ENCODE data around the gene LEFTY1. TPM values are rescaled to one million over a fixed set of nuclear protein-coding genes. Genes with fewer than 3 reads are reported as not detected.

The LEFTY1 gene
- total RNA-seq, 1 experiment from 2014 or later, result not detected

- DNase-seq, result peak in 1 of 2 experiments; percentile 65
- H3K4me3 Mint-ChIP-seq (ENCODE audit: unreplicated experiment), result peak overlapping the region; percentile 95
- intact Hi-C loops (cut with micrococcal nuclease; ENCODE audit: unreplicated experiment), result no loop called here
- no peaks in the 10 kb centered on the region for H3K9me3 Mint-ChIP-seq (ENCODE audit: unreplicated experiment)
- Histone ChIP-seq H3K4me1 (peaks cover 27% of the 10 kb centered on the region), H3K27me3 (replicated peaks; ENCODE audit: control insufficient read depth, insufficient read depth, low read length) (no peaks in the 10 kb centered on the region), H3K4me3 (ENCODE audit: low read depth, low read length) (peak overlapping the region; percentile 91), H3K9me3 (no peaks in the 10 kb centered on the region), H3K36me3 (ENCODE audit: control insufficient read depth, insufficient read depth, low read length) (no peaks in the 10 kb centered on the region)
- peaks cover 15% of the 10 kb centered on the region for H3K36me3 Mint-ChIP-seq (ENCODE audit: insufficient read depth, unreplicated experiment)
- peak overlapping the region; percentile 91 for H3K27ac Mint-ChIP-seq (ENCODE audit: unreplicated experiment)
- H3K27me3 Mint-ChIP-seq (ENCODE audit: insufficient read depth, unreplicated experiment), result no peaks in the 10 kb centered on the region
- peaks cover 18% of the 10 kb centered on the region for H3K4me1 Mint-ChIP-seq (ENCODE audit: low read depth, unreplicated experiment)
- no TSS peak for BruUV-seq (replicated peaks)
- ChIA-PET CTCF (interaction anchor here (0.7 to 2.8 kb wide), 9 partner anchors 11 to 441 kb away, joined by 3 to 13 read pairs (median 4); partner anchors contain the start of genes PYCR2 and SRP9), POLR2A (interaction anchor here (0.6 to 2.7 kb wide), 9 partner anchors 11 to 179 kb away, joined by 3 to 33 read pairs (median 7); partner anchors contain the start of genes H3-3A, PYCR2 and SRP9)
- TF ChIP-seq CTCF (IDR thresholded peaks at IDR 0.05; ENCODE audit: insufficient read depth in 1 of 2, low read depth in 1 of 2, low read length in 1 of 2, severe bottlenecking in 1 of 2, unreplicated experiment in 1 of 2), result no peak
Measured at GRCh38 chr1:225882694-225883615, 6.0 kb downstream of the LEFTY1 start.

GRCh38 chr1:225881959-225882693 is 6.8 kb downstream of the LEFTY1 start, which contains the start of gene TMEM63A:
Gene TMEM63A (minus strand): TSS chr1:225882380. CDS start chr1:225877580, 4,800 bp downstream.
- CTCF ChIA-PET, result interaction anchor here (0.7 to 2.8 kb wide), 10 partner anchors 16 to 441 kb away, joined by 3 to 13 read pairs (median 5); partner anchors contain the start of genes PYCR2 and SRP9

More at GRCh38 chr1:225881959-225882693, 6.8 kb downstream of the LEFTY1 start, which contains the start of gene TMEM63A:
- TSS peak; percentile 37 for BruUV-seq (replicated peaks)
- no peaks in the 10 kb centered on the region for H3K36me3 ChIP-seq (ENCODE audit: control insufficient read depth, insufficient read depth, low read length)
- peaks cover 30% of the 10 kb centered on the region for H3K4me1 ChIP-seq
- peak in 1 of 2 experiments; percentile 30 for TF ChIP-seq CTCF (IDR thresholded peaks at IDR 0.05; ENCODE audit: insufficient read depth in 1 of 2, low read depth in 1 of 2, low read length in 1 of 2, severe bottlenecking in 1 of 2, unreplicated experiment in 1 of 2)
- H3K36me3 Mint-ChIP-seq (ENCODE audit: insufficient read depth, unreplicated experiment), result peaks cover 20% of the 10 kb centered on the region
- H3K4me3 Mint-ChIP-seq (ENCODE audit: unreplicated experiment), result peak within 1 kb of the TSS; percentile 95
- H3K4me1 Mint-ChIP-seq (ENCODE audit: low read depth, unreplicated experiment), result peaks cover 24% of the 10 kb centered on the region
- DNase-seq, result peak; percentile 92 to 95
- H3K27me3 ChIP-seq (replicated peaks; ENCODE audit: control insufficient read depth, insufficient read depth, low read length), result no peaks in the 10 kb centered on the region
- peak within 1 kb of the TSS; percentile 91 for H3K27ac Mint-ChIP-seq (ENCODE audit: unreplicated experiment)
- no peaks in the 10 kb centered on the region for H3K9me3 Mint-ChIP-seq (ENCODE audit: unreplicated experiment)
- intact Hi-C loops (cut with micrococcal nuclease; ENCODE audit: unreplicated experiment), result loop anchor here (1.0 kb wide), 2 partner anchors 42 to 69 kb away; partner anchors contain the start of gene PYCR2
- H3K9me3 ChIP-seq, result no peaks in the 10 kb centered on the region
- POLR2A ChIA-PET, result interaction anchor here (1.0 to 2.7 kb wide), 9 partner anchors 10 to 180 kb away, joined by 3 to 33 read pairs (median 5); partner anchors contain the start of genes H3-3A, PYCR2 and SRP9
- no peaks in the 10 kb centered on the region for H3K27me3 Mint-ChIP-seq (ENCODE audit: insufficient read depth, unreplicated experiment)
- H3K4me3 ChIP-seq (ENCODE audit: low read depth, low read length), result peak within 1 kb of the TSS; percentile 91

Measured in Caco-2 (cell line).